Astrocyte (in vitro differentiated cells and primary cell): ENCODE results near the gene GPX3. TPM values are rescaled to one million over a fixed set of nuclear protein-coding genes. Genes with fewer than 3 reads are reported as not detected.

ENCODE experiments used
- DNase-seq: peaks from one replicate; pipeline ENCODE4 v3.0.0-alpha.2; 2010; ENCODE audit warnings: low read depth
- FAIRE-seq: peaks from 2 replicates; lab custom pipeline; 2011; peaks lifted over from hg19 to GRCh38; lab: Jason Lieb, UNC
- H2AFZ ChIP-seq: 2 replicates; pipeline ENCODE4 v1.6.0; 2012; ENCODE audit warnings: low read depth, low read length, inconsistent platforms
- H3K27ac ChIP-seq: 2 replicates; pipeline ENCODE4 v1.5.1; 2011; ENCODE audit warnings: low read depth, low read length, inconsistent platforms
- H3K27me3 ChIP-seq: 2 replicates; pipeline ENCODE4 v1.6.0; 2011; ENCODE audit warnings: low read length, inconsistent platforms; ENCODE audit not compliant: insufficient read depth
- H3K36me3 ChIP-seq: 2 replicates; pipeline ENCODE4 v1.5.1; 2011; ENCODE audit warnings: low read length, inconsistent platforms; ENCODE audit not compliant: insufficient read depth
- H3K4me1 ChIP-seq: 2 replicates; pipeline ENCODE4 v1.5.1; 2011; ENCODE audit warnings: low read length, inconsistent platforms; ENCODE audit not compliant: insufficient read depth
- H3K4me2 ChIP-seq: 2 replicates; pipeline ENCODE4 v1.6.0; 2012; ENCODE audit warnings: low read length, inconsistent platforms
- H3K4me3 ChIP-seq: 2 replicates; pipeline ENCODE4 v1.5.1; 2011; ENCODE audit warnings: low read depth, mild to moderate bottlenecking, low read length, inconsistent platforms; ENCODE audit not compliant: insufficient read depth
- H3K79me2 ChIP-seq: 2 replicates; pipeline ENCODE4 v1.6.0; 2012; ENCODE audit warnings: mild to moderate bottlenecking, low read length, inconsistent platforms; ENCODE audit not compliant: insufficient read depth
- H3K9ac ChIP-seq: 2 replicates; pipeline ENCODE4 v1.6.0; 2012; ENCODE audit warnings: mild to moderate bottlenecking, low read length, inconsistent platforms
- H3K9me3 ChIP-seq: 2 replicates; pipeline ENCODE4 v1.5.1; 2012; ENCODE audit warnings: low read depth, mild to moderate bottlenecking, low read length, inconsistent platforms; ENCODE audit not compliant: insufficient read depth
- H4K20me1 ChIP-seq: 2 replicates; pipeline ENCODE4 v1.6.0; 2012; ENCODE audit warnings: low read length, inconsistent platforms; ENCODE audit not compliant: insufficient read depth
- H3K27ac Mint-ChIP-seq: one replicate; pipeline ENCODE4 v1.8.0; 2021; ENCODE audit warnings: mild to moderate bottlenecking, mixed read lengths; ENCODE audit not compliant: unreplicated experiment
- H3K27me3 Mint-ChIP-seq: one replicate; pipeline ENCODE4 v1.8.0; 2021; ENCODE audit warnings: low read depth, mixed read lengths; ENCODE audit not compliant: unreplicated experiment
- H3K36me3 Mint-ChIP-seq: one replicate; pipeline ENCODE4 v1.8.0; 2021; ENCODE audit warnings: low read depth, mixed read lengths; ENCODE audit not compliant: unreplicated experiment
- H3K4me1 Mint-ChIP-seq: one replicate; pipeline ENCODE4 v1.8.0; 2021; ENCODE audit warnings: low read depth, mixed read lengths; ENCODE audit not compliant: unreplicated experiment
- H3K4me3 Mint-ChIP-seq: one replicate; pipeline ENCODE4 v1.8.0; 2021; ENCODE audit warnings: mild to moderate bottlenecking, moderate library complexity, mixed read lengths; ENCODE audit not compliant: unreplicated experiment
- H3K9me3 Mint-ChIP-seq: one replicate; pipeline ENCODE4 v1.8.0; 2021; ENCODE audit warnings: mild to moderate bottlenecking, mixed read lengths; ENCODE audit not compliant: unreplicated experiment
- CTCF ChIP-seq: IDR thresholded peaks from 2 replicates; pipeline ENCODE4 v1.5.1; 2011; ENCODE audit warnings: low read depth, mild to moderate bottlenecking, inconsistent platforms, low read length, moderate library complexity; ENCODE audit not compliant: insufficient read depth
- EZH2 ChIP-seq: IDR thresholded peaks from 2 replicates; pipeline ENCODE4 v1.6.1; 2012; ENCODE audit warnings: mild to moderate bottlenecking, low read length, inconsistent platforms; ENCODE audit not compliant: insufficient read depth
- total RNA-seq: library from RNA; stranded (reverse); gene quantifications from 2 replicates; pipeline ENCODE4 v1.2.1, GENCODE V29; 2021

GPX3 gene
- total RNA-seq, 1 donor from 2014 or later = 15.6 TPM

GRCh38 chr5:151006704-151007334 lies 13.6 kb upstream of the GPX3 start:
- H2AFZ ChIP-seq = no peak overlapping the region
- no peak overlapping the region for H3K4me2 ChIP-seq
- Mint-ChIP-seq H3K4me1 (no peaks in the 10 kb centered on the region), H3K36me3 (no peaks in the 10 kb centered on the region), H3K27me3 (peaks cover 28% of the 10 kb centered on the region), H3K4me3 (no peak overlapping the region), H3K9me3 (peaks cover 2% of the 10 kb centered on the region), H3K27ac (no peak overlapping the region)
- H3K36me3 ChIP-seq = no peaks in the 10 kb centered on the region
- peaks cover 6% of the 10 kb centered on the region for H3K27me3 ChIP-seq
- no peaks in the 10 kb centered on the region for H4K20me1 ChIP-seq
- DNase-seq = no peak
- FAIRE-seq = no peak
- no peaks in the 10 kb centered on the region for H3K9me3 ChIP-seq
- H3K79me2 ChIP-seq = no peaks in the 10 kb centered on the region
- H3K4me3 ChIP-seq = no peak overlapping the region
- H3K4me1 ChIP-seq = no peaks in the 10 kb centered on the region
- no peak overlapping the region for H3K27ac ChIP-seq
- no peak overlapping the region for H3K9ac ChIP-seq
- TF ChIP-seq EZH2 (no peak), CTCF (no peak)

DNA sequence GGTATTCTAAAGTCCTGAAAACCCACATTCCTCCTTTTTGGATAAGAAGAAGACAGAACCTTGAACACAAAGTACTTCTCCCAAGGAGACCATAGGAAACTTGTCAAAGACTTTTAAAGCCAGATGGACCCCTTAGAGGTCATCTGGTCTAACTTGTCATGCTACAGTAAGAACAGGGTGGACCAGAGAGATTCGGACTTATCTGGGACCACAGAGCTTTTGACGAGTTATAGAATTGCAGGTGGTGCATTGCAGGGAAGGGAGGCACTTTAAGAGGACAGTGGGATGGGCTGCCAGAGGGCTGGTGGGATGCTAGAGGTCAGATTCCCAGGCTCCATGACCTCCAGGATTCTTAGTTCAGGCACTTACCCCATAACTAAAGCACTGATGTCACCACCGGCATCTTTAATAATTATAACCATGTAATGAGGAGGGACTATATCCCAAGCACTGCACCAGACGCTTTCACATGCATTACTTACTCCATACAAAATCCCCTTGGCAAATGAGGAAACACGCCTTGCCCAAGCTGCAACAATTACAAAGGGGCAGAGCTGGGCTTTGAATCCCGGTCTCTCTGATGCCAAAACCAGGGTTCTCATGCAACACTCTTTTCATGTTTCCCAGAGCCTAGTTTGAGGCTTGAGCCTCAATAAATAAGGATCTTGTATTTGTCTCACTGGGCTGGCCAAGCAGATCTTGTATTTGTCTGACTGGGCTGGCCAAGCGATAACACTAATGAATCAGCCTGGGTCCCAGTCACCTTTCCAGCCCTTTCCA lies 12.8 kb upstream of the GPX3 start:
- H3K9me3 Mint-ChIP-seq = peaks cover 2% of the 10 kb centered on the region
- no peak overlapping the region for H3K27ac Mint-ChIP-seq
- FAIRE-seq = no peak

More for the DNA sequence above, 12.8 kb upstream of the GPX3 start:
- Histone ChIP-seq H3K27ac (no peak overlapping the region), H3K27me3 (peaks cover 6% of the 10 kb centered on the region), H3K36me3 (no peaks in the 10 kb centered on the region), H2AFZ (no peak overlapping the region), H3K4me2 (no peak overlapping the region), H3K4me3 (no peak overlapping the region), H3K79me2 (no peaks in the 10 kb centered on the region), H3K4me1 (no peaks in the 10 kb centered on the region), H3K9me3 (no peaks in the 10 kb centered on the region), H3K9ac (no peak overlapping the region), H4K20me1 (no peaks in the 10 kb centered on the region)
- TF ChIP-seq CTCF (no peak), EZH2 (no peak)
- Mint-ChIP-seq H3K4me1 (no peaks in the 10 kb centered on the region), H3K36me3 (peaks cover under 1% of the 10 kb centered on the region), H3K27me3 (peaks cover 28% of the 10 kb centered on the region), H3K4me3 (no peak overlapping the region)
- no peak for DNase-seq
